BLaER1 (cell line): Measurements from ENCODE around the gene CACNB3.

Experiments
- H3K27ac ChIP-seq: shearing (Covaris generic); formaldehyde crosslinking; 2 replicates; pipeline ENCODE4 v1.8.1; 2022
- H3K27me3 ChIP-seq: shearing (Covaris generic); formaldehyde crosslinking; 2 replicates; pipeline ENCODE4 v1.8.1; 2022
- H3K36me3 ChIP-seq: shearing (Covaris generic); formaldehyde crosslinking; 2 replicates; pipeline ENCODE4 v1.8.1; 2022
- H3K4me1 ChIP-seq: shearing (Covaris generic); formaldehyde crosslinking; 2 replicates; pipeline ENCODE4 v1.8.1; 2022
- H3K4me2 ChIP-seq: shearing (Covaris generic); formaldehyde crosslinking; 2 replicates; pipeline ENCODE4 v1.8.1; 2022
- H3K4me3 ChIP-seq: shearing (Covaris generic); formaldehyde crosslinking; 2 replicates; pipeline ENCODE4 v1.8.1; 2022
- H3K9ac ChIP-seq: shearing (Covaris generic); formaldehyde crosslinking; 2 replicates; pipeline ENCODE4 v1.8.1; 2022
- H3K9me3 ChIP-seq: shearing (Covaris generic); formaldehyde crosslinking; 2 replicates; pipeline ENCODE4 v1.8.1; 2022
- H4K20me1 ChIP-seq: shearing (Covaris generic); formaldehyde crosslinking; 2 replicates; pipeline ENCODE4 v1.8.1; 2022
- Cebpa-rat ChIP-seq: shearing (Covaris generic); IDR thresholded peaks from 2 replicates; pipeline ENCODE4 v1.8.1; 2022

The CACNB3 gene

DNA sequence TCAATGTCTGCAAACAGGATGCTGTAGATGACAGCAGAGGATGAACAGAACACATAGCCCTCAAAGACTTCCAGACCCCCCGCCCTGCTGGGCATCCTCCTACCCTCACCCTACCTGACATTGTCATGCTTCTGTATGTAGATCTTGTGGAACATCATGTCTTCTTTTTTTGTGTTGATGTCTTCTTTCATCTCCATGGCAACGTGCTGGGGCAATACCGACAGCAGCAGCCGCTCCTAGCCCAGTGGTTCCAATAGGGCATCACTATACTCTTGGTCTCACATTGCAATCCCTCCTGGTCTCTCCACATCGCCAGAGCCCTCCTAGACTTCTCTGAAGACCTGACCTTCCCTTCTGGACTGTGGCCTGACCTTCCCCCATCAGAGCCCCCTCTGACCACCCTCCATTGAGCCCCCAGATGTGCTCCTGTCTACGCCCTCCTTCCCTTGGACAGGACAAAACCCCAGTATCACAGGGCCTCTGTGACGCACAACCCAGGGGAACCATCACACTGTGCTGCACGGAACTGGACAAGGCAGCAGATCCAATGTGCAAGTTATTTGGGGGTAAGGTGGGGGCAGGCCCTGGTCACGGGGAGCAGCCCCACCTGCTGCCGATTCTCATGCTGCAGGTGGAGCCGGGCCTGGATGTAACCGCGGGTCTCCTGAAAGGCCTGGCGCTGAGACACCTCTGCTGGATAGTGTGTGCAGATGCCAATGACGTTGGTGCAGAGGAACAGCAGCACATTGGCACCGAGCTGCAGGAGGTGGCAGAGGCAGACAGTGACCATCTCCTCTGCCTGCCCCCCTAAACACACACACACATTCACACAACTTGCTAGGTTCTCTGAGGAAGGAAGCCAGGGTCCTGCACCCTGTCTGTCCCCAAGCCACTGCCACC is 40.5 kb upstream of the CACNB3 start:
- H3K36me3 ChIP-seq, result peaks cover 71% of the 10 kb centered on the region
- H3K27me3 ChIP-seq, result no peaks in the 10 kb centered on the region
- TF ChIP-seq Cebpa-rat, result no peak
- no peak overlapping the region for H3K4me3 ChIP-seq
- H3K4me2 ChIP-seq, result peak overlapping the region; percentile 99
- no peak overlapping the region for H3K9ac ChIP-seq
- no peaks in the 10 kb centered on the region for H4K20me1 ChIP-seq
- H3K4me1 ChIP-seq, result peaks cover 59% of the 10 kb centered on the region
- no peaks in the 10 kb centered on the region for H3K9me3 ChIP-seq
- H3K27ac ChIP-seq, result peak overlapping the region; percentile 99

- peak overlapping the region; percentile 56 for H3K4me3 ChIP-seq
- H3K27me3 ChIP-seq, result no peaks in the 10 kb centered on the region
- no peaks in the 10 kb centered on the region for H4K20me1 ChIP-seq
- H3K4me1 ChIP-seq, result peaks cover 79% of the 10 kb centered on the region
- H3K9ac ChIP-seq, result peak overlapping the region; percentile 87
- H3K9me3 ChIP-seq, result no peaks in the 10 kb centered on the region
- TF ChIP-seq Cebpa-rat, result no peak
- H3K4me2 ChIP-seq, result peak overlapping the region; percentile 99
- H3K36me3 ChIP-seq, result peaks cover 59% of the 10 kb centered on the region
- H3K27ac ChIP-seq, result peak overlapping the region; percentile 99
Observed at GRCh38 chr12:48779869-48780268, 38.4 kb upstream of the CACNB3 start.

- Histone ChIP-seq H3K4me2 (peak overlapping the region; percentile 99), H3K4me1 (peaks cover 84% of the 10 kb centered on the region), H3K27me3 (no peaks in the 10 kb centered on the region), H3K36me3 (peaks cover 52% of the 10 kb centered on the region), H3K9ac (peak overlapping the region; percentile 87), H3K9me3 (no peaks in the 10 kb centered on the region), H3K4me3 (peak overlapping the region; percentile 56), H4K20me1 (no peaks in the 10 kb centered on the region), H3K27ac (peak overlapping the region; percentile 99)
- no peak for TF ChIP-seq Cebpa-rat
Observed at GRCh38 chr12:48780381-48781025, 37.8 kb upstream of the CACNB3 start.

GRCh38 chr12:48781750-48782456 is 36.4 kb upstream of the CACNB3 start:
- H3K4me1 ChIP-seq, result peaks cover 97% of the 10 kb centered on the region

DNA sequence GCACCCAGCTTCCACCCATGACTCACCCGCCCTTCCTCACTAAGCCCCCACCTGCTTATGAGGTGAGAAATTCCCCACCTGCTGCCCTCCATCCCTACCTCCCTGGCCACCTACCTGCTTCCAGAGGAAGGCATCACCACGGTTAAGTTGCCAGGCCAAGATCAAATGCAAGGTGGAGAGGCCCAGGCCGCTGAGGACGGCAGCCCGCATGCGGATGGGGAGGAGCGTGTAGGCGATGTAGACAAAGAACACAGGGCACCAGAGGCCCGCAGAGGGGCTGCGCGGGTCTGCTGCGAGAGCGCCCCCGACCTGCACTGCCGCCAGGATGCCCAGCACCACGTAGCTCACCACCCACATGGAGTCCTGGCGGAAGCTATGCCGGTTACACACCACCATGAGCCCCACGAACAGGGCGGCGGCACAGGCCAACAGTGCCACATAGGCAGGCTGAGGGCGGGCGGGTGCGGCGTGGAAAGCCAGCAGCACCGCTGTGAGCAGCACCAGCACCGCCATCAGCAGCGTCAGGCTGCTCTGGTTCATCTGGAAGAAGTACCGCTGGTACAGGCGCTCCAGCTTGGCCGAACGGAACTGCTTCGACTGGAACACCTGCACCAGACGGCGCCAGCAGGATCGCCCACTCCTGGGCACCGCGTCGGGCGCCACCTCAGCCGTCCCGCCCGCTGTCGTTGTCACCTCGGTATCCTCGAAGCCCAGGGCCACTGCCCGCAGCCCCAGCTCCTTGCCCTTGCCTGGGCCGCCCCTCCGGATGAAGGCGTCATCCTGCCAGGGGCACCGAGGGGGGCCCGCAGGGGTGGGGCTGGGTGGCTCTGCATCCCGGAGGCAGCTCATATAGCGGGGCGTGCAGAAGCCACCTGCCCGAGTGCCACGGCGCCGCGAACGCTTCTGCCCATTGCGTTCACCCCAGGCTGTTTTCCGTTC is 35.6 kb upstream of the CACNB3 start:
- Histone ChIP-seq H3K27me3 (no peaks in the 10 kb centered on the region), H3K4me1 (peaks cover 98% of the 10 kb centered on the region), H4K20me1 (peaks cover 7% of the 10 kb centered on the region; the same call in 1 of the 2 replicates), H3K4me2 (peak overlapping the region; percentile 99), H3K4me3 (no peak overlapping the region), H3K9ac (0 out of 2 replicates have a peak overlapping the region, but pooled peaks have one; percentile 67), H3K9me3 (no peaks in the 10 kb centered on the region), H3K27ac (peak overlapping the region; percentile 99), H3K36me3 (peaks cover 30% of the 10 kb centered on the region)
- TF ChIP-seq Cebpa-rat, result no peak

More at GRCh38 chr12:48781750-48782456, 36.4 kb upstream of the CACNB3 start:
- Histone ChIP-seq H3K36me3 (peaks cover 38% of the 10 kb centered on the region), H3K4me3 (no peak overlapping the region), H3K27me3 (no peaks in the 10 kb centered on the region), H3K4me2 (peak overlapping the region; percentile 99), H4K20me1 (0 out of 2 replicates have a peak, but pooled peaks cover 2% of the 10 kb centered on the region), H3K27ac (peak overlapping the region; percentile 99), H3K9ac (peak overlapping the region; percentile 67), H3K9me3 (no peaks in the 10 kb centered on the region)
- no peak for TF ChIP-seq Cebpa-rat

- Histone ChIP-seq H3K27ac (no peak overlapping the region), H3K9ac (no peak overlapping the region), H3K4me3 (no peak overlapping the region), H3K4me2 (peak overlapping the region; percentile 12; the same call in 1 of the 2 replicates), H4K20me1 (peaks cover 7% of the 10 kb centered on the region; the same call in 1 of the 2 replicates), H3K27me3 (no peaks in the 10 kb centered on the region), H3K36me3 (peaks cover 23% of the 10 kb centered on the region), H3K4me1 (peaks cover 97% of the 10 kb centered on the region), H3K9me3 (no peaks in the 10 kb centered on the region)
- TF ChIP-seq Cebpa-rat, result no peak
Observed at GRCh38 chr12:48783432-48783831, 34.9 kb upstream of the CACNB3 start.

GRCh38 chr12:48786591-48787544 is 31.4 kb upstream of the CACNB3 start:
- peaks cover 7% of the 10 kb centered on the region; the same call in 1 of the 2 replicates for H4K20me1 ChIP-seq
- no peaks in the 10 kb centered on the region for H3K9me3 ChIP-seq
- peaks cover 71% of the 10 kb centered on the region for H3K4me1 ChIP-seq
- peak overlapping the region; percentile 97 for H3K4me3 ChIP-seq
- H3K9ac ChIP-seq, result peak overlapping the region; percentile 94
- peak overlapping the region; percentile 98 for H3K4me2 ChIP-seq
- H3K27me3 ChIP-seq, result no peaks in the 10 kb centered on the region
- TF ChIP-seq Cebpa-rat, result no peak
- peak overlapping the region; percentile 95 for H3K27ac ChIP-seq
- H3K36me3 ChIP-seq, result peaks cover 18% of the 10 kb centered on the region
